ENCODE results near the gene PTPRO.

Gene PTPRO

GRCh38 chr12:15596174-15596573 lies 273.9 kb downstream of the PTPRO start:
- H3K27ac ChIP-seq: no peak overlapping the region
- no peak for TF ChIP-seq CTCF (conservative IDR thresholded peaks at IDR 0.05; ENCODE audit: low read depth, low read length)
- no peaks in the 10 kb centered on the region for H3K79me2 ChIP-seq (ENCODE audit: insufficient read depth, low read depth)
- no peak overlapping the region for H3K4me2 ChIP-seq
- H3K36me3 ChIP-seq (ENCODE audit: insufficient read depth): no peaks in the 10 kb centered on the region
- no peaks in the 10 kb centered on the region for H3K27me3 ChIP-seq (ENCODE audit: insufficient read depth, low read depth)
- H3K9ac ChIP-seq: no peak overlapping the region
- no peaks in the 10 kb centered on the region for H3K4me1 ChIP-seq (ENCODE audit: low read depth, poor library complexity, severe bottlenecking)
- no peak overlapping the region; the same call in 1 of the 2 replicates for H2AFZ ChIP-seq (ENCODE audit: low read depth)
- H3K4me3 ChIP-seq (IDR thresholded peaks at IDR 0.05; ENCODE audit: insufficient read depth, low read depth, low read length): no peak overlapping the region
- H4K20me1 ChIP-seq (ENCODE audit: insufficient read depth): no peaks in the 10 kb centered on the region

GRCh38 chr12:15597125-15597830 lies 275.0 kb downstream of the PTPRO start:
- Histone ChIP-seq H4K20me1 (ENCODE audit: insufficient read depth) (no peaks in the 10 kb centered on the region), H3K9ac (no peak overlapping the region), H3K79me2 (ENCODE audit: insufficient read depth, low read depth) (no peaks in the 10 kb centered on the region), H3K4me2 (no peak overlapping the region), H2AFZ (ENCODE audit: low read depth) (no peak overlapping the region), H3K27ac (no peak overlapping the region), H3K27me3 (ENCODE audit: insufficient read depth, low read depth) (no peaks in the 10 kb centered on the region), H3K36me3 (ENCODE audit: insufficient read depth) (no peaks in the 10 kb centered on the region), H3K4me1 (ENCODE audit: low read depth, poor library complexity, severe bottlenecking) (no peaks in the 10 kb centered on the region), H3K4me3 (IDR thresholded peaks at IDR 0.05; ENCODE audit: insufficient read depth, low read depth, low read length) (no peak overlapping the region)
- no peak for TF ChIP-seq CTCF (conservative IDR thresholded peaks at IDR 0.05; ENCODE audit: low read depth, low read length)

- Histone ChIP-seq H3K27ac (no peak overlapping the region), H4K20me1 (ENCODE audit: insufficient read depth) (no peaks in the 10 kb centered on the region), H3K27me3 (ENCODE audit: insufficient read depth, low read depth) (no peaks in the 10 kb centered on the region), H2AFZ (ENCODE audit: low read depth) (no peak overlapping the region), H3K79me2 (ENCODE audit: insufficient read depth, low read depth) (no peaks in the 10 kb centered on the region), H3K36me3 (ENCODE audit: insufficient read depth) (no peaks in the 10 kb centered on the region), H3K9ac (no peak overlapping the region), H3K4me2 (no peak overlapping the region), H3K4me3 (IDR thresholded peaks at IDR 0.05; ENCODE audit: insufficient read depth, low read depth, low read length) (no peak overlapping the region), H3K4me1 (ENCODE audit: low read depth, poor library complexity, severe bottlenecking) (no peaks in the 10 kb centered on the region)
- TF ChIP-seq CTCF (conservative IDR thresholded peaks at IDR 0.05; ENCODE audit: low read depth, low read length): no peak
Measured at GRCh38 chr12:15599266-15600037, 277.1 kb downstream of the PTPRO start.

GRCh38 chr12:15600223-15600935 lies 278.1 kb downstream of the PTPRO start:
- H3K4me1 ChIP-seq (ENCODE audit: low read depth, poor library complexity, severe bottlenecking): no peaks in the 10 kb centered on the region
- H3K27ac ChIP-seq: no peak overlapping the region
- H3K9ac ChIP-seq: no peak overlapping the region
- no peak for TF ChIP-seq CTCF (conservative IDR thresholded peaks at IDR 0.05; ENCODE audit: low read depth, low read length)
- no peaks in the 10 kb centered on the region for H3K36me3 ChIP-seq (ENCODE audit: insufficient read depth)
- H3K27me3 ChIP-seq (ENCODE audit: insufficient read depth, low read depth): no peaks in the 10 kb centered on the region
- no peak overlapping the region for H2AFZ ChIP-seq (ENCODE audit: low read depth)
- no peaks in the 10 kb centered on the region for H4K20me1 ChIP-seq (ENCODE audit: insufficient read depth)
- H3K79me2 ChIP-seq (ENCODE audit: insufficient read depth, low read depth): no peaks in the 10 kb centered on the region
- H3K4me2 ChIP-seq: no peak overlapping the region
- no peak overlapping the region for H3K4me3 ChIP-seq (IDR thresholded peaks at IDR 0.05; ENCODE audit: insufficient read depth, low read depth, low read length)
